ENCODE results near the gene VPS41. TPM values are rescaled to one million over a fixed set of nuclear protein-coding genes. Genes with fewer than 3 reads are reported as not detected.
"Not testable (repeated sequence)": the region's sequence is repeated elsewhere in the genome, so short reads cannot be mapped to it uniquely, and the experiment has no call there.

VPS41 gene
- polyA plus RNA-seq, 1 of the 3 experiments (the other 2 are of a cell fraction): 20.4 TPM

DNA sequence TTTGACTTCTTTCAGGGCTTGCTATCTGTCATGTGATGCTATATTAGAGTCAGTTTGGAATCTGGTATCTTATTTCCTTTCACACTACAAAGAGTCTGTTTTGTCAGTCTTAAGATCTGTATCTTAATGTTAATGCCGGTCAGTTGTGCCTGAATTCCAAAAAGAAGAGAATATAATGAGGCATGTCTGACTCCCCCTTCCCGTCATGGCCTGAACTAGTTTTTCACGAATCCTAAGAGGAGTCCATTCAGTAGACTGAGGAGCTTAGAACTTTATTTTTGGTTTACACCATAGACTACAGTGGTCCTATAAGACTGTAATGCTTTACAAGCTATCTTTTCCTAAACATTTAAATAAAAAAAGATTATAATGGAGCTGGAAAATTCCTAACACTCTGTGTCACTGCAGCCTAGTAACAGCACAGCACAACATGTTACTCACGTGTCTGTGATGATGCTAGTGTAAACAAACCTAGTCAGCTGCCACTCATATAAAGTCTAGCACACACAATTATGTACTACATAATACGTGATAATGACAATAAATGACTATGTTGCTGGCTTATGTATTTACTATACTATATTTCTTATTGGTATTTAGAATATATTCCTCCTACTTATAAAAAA is 50.6 kb downstream of the VPS41 start:
- no peaks in the 10 kb centered on the region for H3K9me2 ChIP-seq
- no peaks in the 10 kb centered on the region for H3K4me1 ChIP-seq (ENCODE audit: control insufficient read depth in 1 of 2, insufficient read depth in 2 of 2, low read depth in 1 of 2, low read length in 1 of 2)
- peak overlapping the region in 1 of 2 experiments; percentile 50; a peak in 2 of 4 replicates for H3K27ac ChIP-seq (ENCODE audit: low read depth in 2 of 2, low read length in 1 of 2)
- no peaks in the 10 kb centered on the region for H3K79me2 ChIP-seq (ENCODE audit: insufficient read depth)
- no peaks in the 10 kb centered on the region for H3K9me3 ChIP-seq
- H3K4me2 ChIP-seq: no peak overlapping the region
- H2AFZ ChIP-seq (ENCODE audit: low read depth): no peak overlapping the region
- H3F3A ChIP-seq (replicated peaks; ENCODE audit: insufficient read depth): peaks cover 3% of the 10 kb centered on the region
- no peaks in the 10 kb centered on the region for H4K20me1 ChIP-seq (ENCODE audit: insufficient read depth)
- DNase-seq: no peak
- H3K4me3 ChIP-seq (ENCODE audit: low read depth in 2 of 2, low read length in 1 of 2): no peak overlapping the region
- ChIA-PET POLR2A (no interaction called here), CTCF (interaction anchor here (0.6 to 1.8 kb wide), 6 partner anchors 14 to 110 kb away, joined by 3 to 6 read pairs (median 3); no protein-coding TSS in a partner anchor)
- H3K9ac ChIP-seq: no peak overlapping the region
- 91% methylated on average over 5 of the region's 5 CpGs for WGBS (ENCODE audit: low lambda C conversion rate)
- H3K36me3 ChIP-seq (replicated peaks in 1 of 2; ENCODE audit: control insufficient read depth in 1 of 2, insufficient read depth in 2 of 2, low read length in 1 of 2): peaks cover 19 to 26% of the 10 kb centered on the region in 2 experiments
- TF ChIP-seq EP300 (IDR thresholded peaks at IDR 0.05; ENCODE audit: borderline replicate concordance in 1 of 2, low read depth in 1 of 2, low read length in 1 of 2) (no peak), FOXJ3 (CRISPR knock-in tag; IDR thresholded peaks at IDR 0.05) (no peak), TEAD4 (IDR thresholded peaks at IDR 0.05; ENCODE audit: borderline replicate concordance, insufficient read depth) (no peak), GATA2 (CRISPR knock-in tag; IDR thresholded peaks at IDR 0.05) (no peak), POLR2AphosphoS5 (IDR thresholded peaks at IDR 0.05; ENCODE audit: low read depth, low read length) (no peak), ELF1 (IDR thresholded peaks at IDR 0.05) (no peak)
- H3K27me3 ChIP-seq (ENCODE audit: insufficient read depth): no peaks in the 10 kb centered on the region

DNA sequence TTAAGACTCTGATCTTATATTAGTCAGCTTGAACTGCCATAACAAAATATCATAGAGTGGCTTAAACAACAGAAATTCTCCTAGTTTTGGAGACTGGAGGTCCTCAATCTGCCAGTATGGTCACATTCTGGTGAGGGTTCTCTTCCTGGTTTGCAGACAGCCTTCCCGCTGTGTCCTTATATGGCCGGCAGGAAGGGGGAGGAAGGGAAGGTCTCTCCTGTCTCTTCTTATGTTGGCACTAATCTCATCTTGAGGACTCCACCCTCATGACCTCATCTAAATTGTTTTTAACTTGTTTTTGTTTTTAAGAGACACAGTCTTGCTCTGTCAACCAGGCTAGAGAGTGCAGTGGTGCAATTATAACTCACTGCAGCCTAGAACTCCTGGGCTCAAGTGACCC is 53.1 kb downstream of the VPS41 start:
- Histone ChIP-seq H3K9me2 (no peaks in the 10 kb centered on the region), H4K20me1 (ENCODE audit: insufficient read depth) (no peaks in the 10 kb centered on the region), H3K9ac (no peak overlapping the region), H3K27ac (ENCODE audit: low read depth in 2 of 2, low read length in 1 of 2) (no peak overlapping the region), H3K4me1 (ENCODE audit: control insufficient read depth in 1 of 2, insufficient read depth in 2 of 2, low read depth in 1 of 2, low read length in 1 of 2) (no peaks in the 10 kb centered on the region), H2AFZ (ENCODE audit: low read depth) (no peak overlapping the region), H3K9me3 (no peaks in the 10 kb centered on the region), H3K4me2 (no peak overlapping the region), H3K36me3 (replicated peaks in 1 of 2; ENCODE audit: control insufficient read depth in 1 of 2, insufficient read depth in 2 of 2, low read length in 1 of 2) (peaks cover 7 to 8% of the 10 kb centered on the region in 2 experiments), H3K4me3 (ENCODE audit: low read depth in 2 of 2, low read length in 1 of 2) (no peak overlapping the region), H3F3A (replicated peaks; ENCODE audit: insufficient read depth) (peaks cover 3% of the 10 kb centered on the region), H3K79me2 (ENCODE audit: insufficient read depth) (no peaks in the 10 kb centered on the region), H3K27me3 (ENCODE audit: insufficient read depth) (no peaks in the 10 kb centered on the region)
- WGBS (ENCODE audit: low lambda C conversion rate): 88% methylated on average over 2 of the region's 2 CpGs
- DNase-seq: no peak
- CTCF ChIA-PET: interaction anchor here (0.6 to 1.4 kb wide), 4 partner anchors 9 to 35 kb away, joined by 3 read pairs; no protein-coding TSS in a partner anchor
- TF ChIP-seq NFIC (IDR thresholded peaks at IDR 0.05; ENCODE audit: borderline replicate concordance): no peak
- POLR2A ChIA-PET: no interaction called here

DNA sequence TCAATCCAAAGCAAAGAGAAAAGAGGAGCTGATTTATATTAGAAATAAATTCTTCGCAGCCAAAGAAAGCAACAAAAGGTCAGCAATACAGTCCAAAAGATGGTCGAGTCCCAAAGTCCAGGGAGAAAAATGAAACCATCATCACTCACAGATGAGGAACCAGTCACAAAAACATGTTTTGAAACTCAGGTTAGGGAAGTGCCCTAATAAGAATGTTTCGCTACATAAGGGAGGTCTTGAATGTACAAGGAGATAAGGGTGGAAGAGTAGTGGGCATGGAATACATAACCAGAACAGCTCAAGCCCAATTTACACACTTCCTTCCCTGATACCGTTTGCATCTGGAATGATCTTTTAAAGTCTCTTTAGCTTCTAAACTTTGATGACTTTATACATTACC is 53.6 kb downstream of the VPS41 start:
- Histone ChIP-seq H3F3A (replicated peaks; ENCODE audit: insufficient read depth) (peaks cover 3% of the 10 kb centered on the region), H3K4me1 (ENCODE audit: control insufficient read depth in 1 of 2, insufficient read depth in 2 of 2, low read depth in 1 of 2, low read length in 1 of 2) (no peaks in the 10 kb centered on the region)
- WGBS (ENCODE audit: low lambda C conversion rate): 71% methylated on average over 4 of the region's 4 CpGs

DNA sequence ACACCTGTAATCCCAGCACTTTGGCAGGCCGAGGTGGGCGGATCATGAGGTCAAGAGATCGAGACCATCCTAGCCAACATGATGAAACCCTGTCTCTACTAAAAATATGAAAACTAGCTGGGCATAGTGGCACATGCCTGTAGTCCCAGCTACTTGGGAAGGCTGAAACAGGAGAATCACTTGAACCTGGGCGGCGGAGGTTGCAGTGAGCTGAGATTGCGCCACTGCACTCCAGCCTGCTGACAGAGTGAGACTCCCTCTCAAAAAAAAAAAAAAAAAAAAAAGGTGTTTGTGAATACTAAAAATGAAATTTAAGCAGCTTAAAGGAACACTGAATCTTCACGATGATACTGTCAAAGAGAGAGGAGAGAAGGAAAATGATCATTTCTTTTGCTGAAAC is 54.0 kb downstream of the VPS41 start:
- H3K4me2 ChIP-seq; H3K9me2 ChIP-seq; H3K4me1 ChIP-seq (ENCODE audit: control insufficient read depth in 1 of 2, insufficient read depth in 2 of 2, low read depth in 1 of 2, low read length in 1 of 2); DNase-seq; H4K20me1 ChIP-seq (ENCODE audit: insufficient read depth); H3K9ac ChIP-seq; H2AFZ ChIP-seq (ENCODE audit: low read depth); H3K36me3 ChIP-seq (replicated peaks in 1 of 2; ENCODE audit: control insufficient read depth in 1 of 2, insufficient read depth in 2 of 2, low read length in 1 of 2); H3K4me3 ChIP-seq (ENCODE audit: low read depth in 2 of 2, low read length in 1 of 2); H3K79me2 ChIP-seq (ENCODE audit: insufficient read depth); H3K27ac ChIP-seq (ENCODE audit: low read depth in 2 of 2, low read length in 1 of 2); H3K27me3 ChIP-seq (ENCODE audit: insufficient read depth); H3F3A ChIP-seq (replicated peaks; ENCODE audit: insufficient read depth); H3K9me3 ChIP-seq; POLR2A ChIA-PET: not testable (repeated sequence)
- 85% methylated on average over 7 of the region's 7 CpGs for WGBS (ENCODE audit: low lambda C conversion rate)
- CTCF ChIA-PET: interaction anchor here (0.6 to 1.4 kb wide), 5 partner anchors 10 to 573 kb away, joined by 3 read pairs; no protein-coding TSS in a partner anchor

More for the DNA sequence above, 53.6 kb downstream of the VPS41 start:
- Histone ChIP-seq H3K4me3 (ENCODE audit: low read depth in 2 of 2, low read length in 1 of 2) (no peak overlapping the region), H3K27ac (ENCODE audit: low read depth in 2 of 2, low read length in 1 of 2) (no peak overlapping the region), H3K79me2 (ENCODE audit: insufficient read depth) (no peaks in the 10 kb centered on the region), H3K9ac (no peak overlapping the region), H3K9me3 (no peaks in the 10 kb centered on the region), H4K20me1 (ENCODE audit: insufficient read depth) (no peaks in the 10 kb centered on the region), H3K27me3 (ENCODE audit: insufficient read depth) (no peaks in the 10 kb centered on the region), H3K4me2 (no peak overlapping the region), H3K9me2 (no peaks in the 10 kb centered on the region), H2AFZ (ENCODE audit: low read depth) (no peak overlapping the region), H3K36me3 (replicated peaks in 1 of 2; ENCODE audit: control insufficient read depth in 1 of 2, insufficient read depth in 2 of 2, low read length in 1 of 2) (peaks cover 6% of the 10 kb centered on the region in 2 experiments)
- ChIA-PET POLR2A (no interaction called here), CTCF (interaction anchor here (0.9 to 1.4 kb wide), 4 partner anchors 10 to 36 kb away, joined by 3 read pairs; no protein-coding TSS in a partner anchor)
- no peak for DNase-seq
- no peak for TF ChIP-seq ELF1 (IDR thresholded peaks at IDR 0.05)
- TF ChIP-seq NFIC (IDR thresholded peaks at IDR 0.05; ENCODE audit: borderline replicate concordance): no peak
- TF ChIP-seq TCF12 (IDR thresholded peaks at IDR 0.05): no peak
- TF ChIP-seq RFX5 (IDR thresholded peaks at IDR 0.05; ENCODE audit: low read length): no peak
- TF ChIP-seq EP300 (IDR thresholded peaks at IDR 0.05; ENCODE audit: borderline replicate concordance in 1 of 2, low read depth in 1 of 2, low read length in 1 of 2): no peak
- TF ChIP-seq FOSL2 (IDR thresholded peaks at IDR 0.05; ENCODE audit: borderline replicate concordance, low read depth): no peak
- TF ChIP-seq SIN3A (IDR thresholded peaks at IDR 0.05; ENCODE audit: borderline replicate concordance, low read depth, low read length): no peak
- TF ChIP-seq, protein P1, sequence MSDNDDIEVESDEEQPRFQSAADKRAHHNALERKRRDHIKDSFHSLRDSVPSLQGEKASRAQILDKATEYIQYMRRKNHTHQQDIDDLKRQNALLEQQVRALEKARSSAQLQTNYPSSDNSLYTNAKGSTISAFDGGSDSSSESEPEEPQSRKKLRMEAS (IDR thresholded peaks at IDR 0.05; ENCODE audit: low read depth): no peak
- TF ChIP-seq, protein P2, sequence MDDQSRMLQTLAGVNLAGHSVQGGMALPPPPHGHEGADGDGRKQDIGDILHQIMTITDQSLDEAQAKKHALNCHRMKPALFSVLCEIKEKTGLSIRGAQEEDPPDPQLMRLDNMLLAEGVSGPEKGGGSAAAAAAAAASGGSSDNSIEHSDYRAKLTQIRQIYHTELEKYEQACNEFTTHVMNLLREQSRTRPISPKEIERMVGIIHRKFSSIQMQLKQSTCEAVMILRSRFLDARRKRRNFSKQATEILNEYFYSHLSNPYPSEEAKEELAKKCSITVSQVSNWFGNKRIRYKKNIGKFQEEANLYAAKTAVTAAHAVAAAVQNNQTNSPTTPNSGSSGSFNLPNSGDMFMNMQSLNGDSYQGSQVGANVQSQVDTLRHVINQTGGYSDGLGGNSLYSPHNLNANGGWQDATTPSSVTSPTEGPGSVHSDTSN (IDR thresholded peaks at IDR 0.05): no peak
- no peak for TF ChIP-seq POLR2AphosphoS5 (IDR thresholded peaks at IDR 0.05; ENCODE audit: low read depth, low read length)
